ENCODE data around the gene MYT1. TPM values are rescaled to one million over a fixed set of nuclear protein-coding genes. Genes with fewer than 3 reads are reported as not detected.

Gene MYT1
- total and polyA plus RNA-seq, 2 of the 13 experiments (the other 11 are each of a cell fraction or from before 2014, with no cell fraction given) = 0.58 to 2.5 TPM

DNA sequence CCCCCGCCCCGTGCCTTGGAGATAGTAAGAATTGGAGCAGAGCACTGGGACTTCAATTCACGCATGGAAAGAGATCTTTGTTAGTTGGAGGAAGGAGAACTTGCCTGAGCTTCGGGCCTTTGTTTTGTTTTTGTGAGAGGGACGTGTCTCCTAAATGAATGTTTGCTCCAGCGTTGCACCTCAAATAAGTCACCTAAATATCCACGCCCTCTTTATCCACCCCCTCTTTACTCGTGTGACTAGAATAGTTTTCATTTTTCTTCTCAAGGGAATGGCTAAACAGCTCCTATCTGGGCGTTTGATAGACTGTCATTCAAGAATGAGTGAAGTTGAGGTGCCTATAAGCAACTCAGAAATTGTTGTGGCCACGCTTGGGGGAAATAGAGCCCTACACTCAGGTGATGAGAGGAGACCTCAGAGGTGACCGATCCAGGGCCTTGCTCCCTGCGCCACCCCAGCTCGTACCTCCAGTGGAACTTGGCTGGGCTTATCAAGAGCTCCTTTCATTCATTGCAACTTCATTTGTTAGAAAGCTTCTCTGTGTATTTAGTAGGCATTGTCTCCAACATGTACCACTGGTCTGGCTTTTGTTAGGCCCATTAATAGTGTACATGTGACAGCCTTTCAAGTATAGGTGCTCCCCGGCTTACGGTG, 92.2 kb downstream of the MYT1 start (continued):
- TF ChIP-seq TARDBP (CRISPR knock-in tag; IDR thresholded peaks at IDR 0.05) = no peak
- TF ChIP-seq, protein P1, sequence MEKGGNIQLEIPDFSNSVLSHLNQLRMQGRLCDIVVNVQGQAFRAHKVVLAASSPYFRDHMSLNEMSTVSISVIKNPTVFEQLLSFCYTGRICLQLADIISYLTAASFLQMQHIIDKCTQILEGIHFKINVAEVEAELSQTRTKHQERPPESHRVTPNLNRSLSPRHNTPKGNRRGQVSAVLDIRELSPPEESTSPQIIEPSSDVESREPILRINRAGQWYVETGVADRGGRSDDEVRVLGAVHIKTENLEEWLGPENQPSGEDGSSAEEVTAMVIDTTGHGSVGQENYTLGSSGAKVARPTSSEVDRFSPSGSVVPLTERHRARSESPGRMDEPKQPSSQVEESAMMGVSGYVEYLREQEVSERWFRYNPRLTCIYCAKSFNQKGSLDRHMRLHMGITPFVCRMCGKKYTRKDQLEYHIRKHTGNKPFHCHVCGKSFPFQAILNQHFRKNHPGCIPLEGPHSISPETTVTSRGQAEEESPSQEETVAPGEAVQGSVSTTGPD (CRISPR knock-in tag; IDR thresholded peaks at IDR 0.05) = no peak
- TF ChIP-seq, protein P2, sequence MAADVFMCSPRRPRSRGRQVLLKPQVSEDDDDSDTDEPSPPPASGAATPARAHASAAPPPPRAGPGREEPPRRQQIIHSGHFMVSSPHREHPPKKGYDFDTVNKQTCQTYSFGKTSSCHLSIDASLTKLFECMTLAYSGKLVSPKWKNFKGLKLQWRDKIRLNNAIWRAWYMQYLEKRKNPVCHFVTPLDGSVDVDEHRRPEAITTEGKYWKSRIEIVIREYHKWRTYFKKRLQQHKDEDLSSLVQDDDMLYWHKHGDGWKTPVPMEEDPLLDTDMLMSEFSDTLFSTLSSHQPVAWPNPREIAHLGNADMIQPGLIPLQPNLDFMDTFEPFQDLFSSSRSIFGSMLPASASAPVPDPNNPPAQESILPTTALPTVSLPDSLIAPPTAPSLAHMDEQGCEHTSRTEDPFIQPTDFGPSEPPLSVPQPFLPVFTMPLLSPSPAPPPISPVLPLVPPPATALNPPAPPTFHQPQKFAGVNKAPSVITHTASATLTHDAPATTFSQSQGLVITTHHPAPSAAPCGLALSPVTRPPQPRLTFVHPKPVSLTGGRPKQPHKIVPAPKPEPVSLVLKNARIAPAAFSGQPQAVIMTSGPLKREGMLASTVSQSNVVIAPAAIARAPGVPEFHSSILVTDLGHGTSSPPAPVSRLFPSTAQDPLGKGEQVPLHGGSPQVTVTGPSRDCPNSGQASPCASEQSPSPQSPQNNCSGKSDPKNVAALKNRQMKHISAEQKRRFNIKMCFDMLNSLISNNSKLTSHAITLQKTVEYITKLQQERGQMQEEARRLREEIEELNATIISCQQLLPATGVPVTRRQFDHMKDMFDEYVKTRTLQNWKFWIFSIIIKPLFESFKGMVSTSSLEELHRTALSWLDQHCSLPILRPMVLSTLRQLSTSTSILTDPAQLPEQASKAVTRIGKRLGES (CRISPR knock-in tag; IDR thresholded peaks at IDR 0.05; ENCODE audit: borderline replicate concordance) = no peak
- no peak for TF ChIP-seq LCORL (IDR thresholded peaks at IDR 0.05)
- TF ChIP-seq LCORL (CRISPR knock-in tag; IDR thresholded peaks at IDR 0.05) = peak; percentile 34; the same call in 1 of the 2 replicates
- TF ChIP-seq, protein P3, sequence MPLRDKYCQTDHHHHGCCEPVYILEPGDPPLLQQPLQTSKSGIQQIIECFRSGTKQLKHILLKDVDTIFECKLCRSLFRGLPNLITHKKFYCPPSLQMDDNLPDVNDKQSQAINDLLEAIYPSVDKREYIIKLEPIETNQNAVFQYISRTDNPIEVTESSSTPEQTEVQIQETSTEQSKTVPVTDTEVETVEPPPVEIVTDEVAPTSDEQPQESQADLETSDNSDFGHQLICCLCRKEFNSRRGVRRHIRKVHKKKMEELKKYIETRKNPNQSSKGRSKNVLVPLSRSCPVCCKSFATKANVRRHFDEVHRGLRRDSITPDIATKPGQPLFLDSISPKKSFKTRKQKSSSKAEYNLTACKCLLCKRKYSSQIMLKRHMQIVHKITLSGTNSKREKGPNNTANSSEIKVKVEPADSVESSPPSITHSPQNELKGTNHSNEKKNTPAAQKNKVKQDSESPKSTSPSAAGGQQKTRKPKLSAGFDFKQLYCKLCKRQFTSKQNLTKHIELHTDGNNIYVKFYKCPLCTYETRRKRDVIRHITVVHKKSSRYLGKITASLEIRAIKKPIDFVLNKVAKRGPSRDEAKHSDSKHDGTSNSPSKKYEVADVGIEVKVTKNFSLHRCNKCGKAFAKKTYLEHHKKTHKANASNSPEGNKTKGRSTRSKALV (CRISPR knock-in tag; IDR thresholded peaks at IDR 0.05) = no peak
- TF ChIP-seq ASH2L (IDR thresholded peaks at IDR 0.05; ENCODE audit: insufficient read length, low read depth, low read length) = no peak
- TF ChIP-seq RBAK (CRISPR knock-in tag; IDR thresholded peaks at IDR 0.05) = no peak
- TF ChIP-seq, protein P4, sequence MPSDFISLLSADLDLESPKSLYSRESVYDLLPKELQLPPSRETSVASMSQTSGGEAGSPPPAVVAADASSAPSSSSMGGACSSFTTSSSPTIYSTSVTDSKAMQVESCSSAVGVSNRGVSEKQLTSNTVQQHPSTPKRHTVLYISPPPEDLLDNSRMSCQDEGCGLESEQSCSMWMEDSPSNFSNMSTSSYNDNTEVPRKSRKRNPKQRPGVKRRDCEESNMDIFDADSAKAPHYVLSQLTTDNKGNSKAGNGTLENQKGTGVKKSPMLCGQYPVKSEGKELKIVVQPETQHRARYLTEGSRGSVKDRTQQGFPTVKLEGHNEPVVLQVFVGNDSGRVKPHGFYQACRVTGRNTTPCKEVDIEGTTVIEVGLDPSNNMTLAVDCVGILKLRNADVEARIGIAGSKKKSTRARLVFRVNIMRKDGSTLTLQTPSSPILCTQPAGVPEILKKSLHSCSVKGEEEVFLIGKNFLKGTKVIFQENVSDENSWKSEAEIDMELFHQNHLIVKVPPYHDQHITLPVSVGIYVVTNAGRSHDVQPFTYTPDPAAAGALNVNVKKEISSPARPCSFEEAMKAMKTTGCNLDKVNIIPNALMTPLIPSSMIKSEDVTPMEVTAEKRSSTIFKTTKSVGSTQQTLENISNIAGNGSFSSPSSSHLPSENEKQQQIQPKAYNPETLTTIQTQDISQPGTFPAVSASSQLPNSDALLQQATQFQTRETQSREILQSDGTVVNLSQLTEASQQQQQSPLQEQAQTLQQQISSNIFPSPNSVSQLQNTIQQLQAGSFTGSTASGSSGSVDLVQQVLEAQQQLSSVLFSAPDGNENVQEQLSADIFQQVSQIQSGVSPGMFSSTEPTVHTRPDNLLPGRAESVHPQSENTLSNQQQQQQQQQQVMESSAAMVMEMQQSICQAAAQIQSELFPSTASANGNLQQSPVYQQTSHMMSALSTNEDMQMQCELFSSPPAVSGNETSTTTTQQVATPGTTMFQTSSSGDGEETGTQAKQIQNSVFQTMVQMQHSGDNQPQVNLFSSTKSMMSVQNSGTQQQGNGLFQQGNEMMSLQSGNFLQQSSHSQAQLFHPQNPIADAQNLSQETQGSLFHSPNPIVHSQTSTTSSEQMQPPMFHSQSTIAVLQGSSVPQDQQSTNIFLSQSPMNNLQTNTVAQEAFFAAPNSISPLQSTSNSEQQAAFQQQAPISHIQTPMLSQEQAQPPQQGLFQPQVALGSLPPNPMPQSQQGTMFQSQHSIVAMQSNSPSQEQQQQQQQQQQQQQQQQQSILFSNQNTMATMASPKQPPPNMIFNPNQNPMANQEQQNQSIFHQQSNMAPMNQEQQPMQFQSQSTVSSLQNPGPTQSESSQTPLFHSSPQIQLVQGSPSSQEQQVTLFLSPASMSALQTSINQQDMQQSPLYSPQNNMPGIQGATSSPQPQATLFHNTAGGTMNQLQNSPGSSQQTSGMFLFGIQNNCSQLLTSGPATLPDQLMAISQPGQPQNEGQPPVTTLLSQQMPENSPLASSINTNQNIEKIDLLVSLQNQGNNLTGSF (CRISPR knock-in tag; IDR thresholded peaks at IDR 0.05) = no peak
- TF ChIP-seq RNF2 (conservative IDR thresholded peaks at IDR 0.05; ENCODE audit: low read depth) = no peak
- TF ChIP-seq, protein P5, sequence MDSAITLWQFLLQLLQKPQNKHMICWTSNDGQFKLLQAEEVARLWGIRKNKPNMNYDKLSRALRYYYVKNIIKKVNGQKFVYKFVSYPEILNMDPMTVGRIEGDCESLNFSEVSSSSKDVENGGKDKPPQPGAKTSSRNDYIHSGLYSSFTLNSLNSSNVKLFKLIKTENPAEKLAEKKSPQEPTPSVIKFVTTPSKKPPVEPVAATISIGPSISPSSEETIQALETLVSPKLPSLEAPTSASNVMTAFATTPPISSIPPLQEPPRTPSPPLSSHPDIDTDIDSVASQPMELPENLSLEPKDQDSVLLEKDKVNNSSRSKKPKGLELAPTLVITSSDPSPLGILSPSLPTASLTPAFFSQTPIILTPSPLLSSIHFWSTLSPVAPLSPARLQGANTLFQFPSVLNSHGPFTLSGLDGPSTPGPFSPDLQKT (CRISPR knock-in tag; IDR thresholded peaks at IDR 0.05; ENCODE audit: borderline replicate concordance) = no peak
- TF ChIP-seq MED1 (CRISPR knock-in tag; IDR thresholded peaks at IDR 0.05) = no peak
- TF ChIP-seq ZNF841 (CRISPR knock-in tag; IDR thresholded peaks at IDR 0.05; ENCODE audit: borderline replicate concordance) = no peak
- TF ChIP-seq ZBTB21 (CRISPR knock-in tag; IDR thresholded peaks at IDR 0.05) = no peak

Data from HepG2 (cell line).